UCSD-AML1 (cell line): Measurements from ENCODE around the gene TREM1.
"Not testable (repeated sequence)": the region's sequence is repeated elsewhere in the genome, so short reads cannot be mapped to it uniquely, and the experiment has no call there.

Experiments
- DNase-seq: peaks from one replicate; lab custom pipeline; 2025; ENCODE audit not compliant: unreplicated experiment; lab: John Stamatoyannopoulos, UW

The TREM1 gene

GRCh38 chr6:41262401-41262800, 24.1 kb downstream of the TREM1 start:
- no peak for DNase-seq

- DNase-seq: no peak
Observed at GRCh38 chr6:41258196-41258493, 28.3 kb downstream of the TREM1 start.

GRCh38 chr6:41257369-41258195, 28.9 kb downstream of the TREM1 start:
- DNase-seq: no peak

GRCh38 chr6:41256383-41256782, 30.1 kb downstream of the TREM1 start:
- DNase-seq: no peak

GRCh38 chr6:41255638-41256246, 30.7 kb downstream of the TREM1 start:
- DNase-seq: no peak

- no peak for DNase-seq
Observed at GRCh38 chr6:41255110-41255509, 31.4 kb downstream of the TREM1 start.

GRCh38 chr6:41252401-41253169, 33.9 kb downstream of the TREM1 start:
- DNase-seq: no peak

- no peak for DNase-seq
Observed at GRCh38 chr6:41247882-41248705, 38.4 kb downstream of the TREM1 start.

GRCh38 chr6:41247288-41247865, 39.1 kb downstream of the TREM1 start:
- no peak for DNase-seq

- DNase-seq: not testable (repeated sequence)
Observed at GRCh38 chr6:41246529-41246928, 40.0 kb downstream of the TREM1 start.

- no peak for DNase-seq
Observed at GRCh38 chr6:41239467-41240159, 46.9 kb downstream of the TREM1 start.

GRCh38 chr6:41237128-41237527, 49.4 kb downstream of the TREM1 start:
- no peak for DNase-seq

GRCh38 chr6:41236276-41236675, 50.2 kb downstream of the TREM1 start:
- no peak for DNase-seq

GRCh38 chr6:41232667-41233066, 53.8 kb downstream of the TREM1 start:
- no peak for DNase-seq

GRCh38 chr6:41231246-41231645, 55.2 kb downstream of the TREM1 start:
- DNase-seq: no peak

- DNase-seq: no peak
Observed at GRCh38 chr6:41229721-41230120, 56.8 kb downstream of the TREM1 start.

- peak; percentile 57 for DNase-seq
Observed at GRCh38 chr6:41228616-41229015, 57.9 kb downstream of the TREM1 start.

GRCh38 chr6:41228096-41228495, 58.4 kb downstream of the TREM1 start, which contains the start of gene TREML4:
TREML4 (plus strand) TSS chr6:41228349; CDS start chr6:41228428, 79 bp downstream.
- DNase-seq: peak; percentile 56

- no peak for DNase-seq
Observed at GRCh38 chr6:41226752-41227151, 59.7 kb downstream of the TREM1 start.

- DNase-seq: no peak
Observed at GRCh38 chr6:41224800-41225199, 61.7 kb downstream of the TREM1 start.
